AG08396 (cell line): ENCODE results near the gene CS.
"Not testable (repeated sequence)": the region's sequence is repeated elsewhere in the genome, so short reads cannot be mapped to it uniquely, and the experiment has no call there.

ENCODE experiments used
- DNase-seq: peaks from one replicate; pipeline ENCODE4 v3.0.0; 2012; ENCODE audit warnings: low spot score, mixed read lengths

CS gene

DNA sequence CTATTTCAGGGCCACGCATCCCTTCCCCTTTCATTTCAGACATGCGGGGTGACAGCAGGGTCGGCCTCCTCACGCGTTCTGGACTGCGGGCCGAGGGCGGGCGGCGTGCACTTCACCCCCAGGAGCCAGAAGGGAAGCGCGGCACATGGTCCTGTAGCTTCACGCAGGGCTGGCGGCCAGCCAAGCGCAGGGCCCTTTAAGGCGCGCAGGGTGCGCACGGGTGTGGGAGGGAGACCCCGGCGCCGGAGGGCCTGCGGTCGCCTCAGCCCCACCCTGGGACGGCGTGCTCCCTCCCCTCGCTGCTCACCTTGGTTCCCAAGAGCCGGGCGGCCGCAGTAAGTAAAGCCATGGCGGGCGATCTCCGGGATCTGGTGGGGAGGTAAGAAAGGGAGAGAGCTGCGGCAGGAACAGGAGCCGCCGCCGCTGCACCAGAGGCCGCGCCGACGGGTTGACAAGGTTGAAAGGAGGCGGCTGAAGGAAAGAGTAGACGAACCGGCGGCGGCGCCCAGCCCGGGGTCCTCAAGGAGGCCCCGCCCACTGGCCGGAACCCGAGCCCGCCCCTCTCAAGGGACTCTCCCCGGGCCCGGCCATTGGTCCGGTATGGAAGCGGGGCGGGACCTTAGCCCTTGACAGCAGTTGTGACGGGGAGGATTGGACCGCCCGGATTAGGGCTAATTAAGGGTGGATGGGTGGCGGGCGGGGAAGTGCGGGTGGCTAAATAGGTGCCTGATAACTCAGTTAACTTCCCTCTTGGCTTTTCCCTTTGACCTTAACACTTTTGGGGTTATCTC, at the start of gene CS:
CS (minus strand) TSS at position 478 of the 791 bp plus-strand sequence; CDS start at position 349, 129 bp downstream.
- peak; percentile 97 for DNase-seq

GRCh38 chr12:56348776-56349175, 48.6 kb upstream of the CS start:
- no peak for DNase-seq

- not testable (repeated sequence) for DNase-seq
These were observed 47.1 kb upstream of the CS start for GRCh38 chr12:56347255-56347654.

GRCh38 chr12:56346675-56347074, 46.5 kb upstream of the CS start:
- no peak for DNase-seq

DNA sequence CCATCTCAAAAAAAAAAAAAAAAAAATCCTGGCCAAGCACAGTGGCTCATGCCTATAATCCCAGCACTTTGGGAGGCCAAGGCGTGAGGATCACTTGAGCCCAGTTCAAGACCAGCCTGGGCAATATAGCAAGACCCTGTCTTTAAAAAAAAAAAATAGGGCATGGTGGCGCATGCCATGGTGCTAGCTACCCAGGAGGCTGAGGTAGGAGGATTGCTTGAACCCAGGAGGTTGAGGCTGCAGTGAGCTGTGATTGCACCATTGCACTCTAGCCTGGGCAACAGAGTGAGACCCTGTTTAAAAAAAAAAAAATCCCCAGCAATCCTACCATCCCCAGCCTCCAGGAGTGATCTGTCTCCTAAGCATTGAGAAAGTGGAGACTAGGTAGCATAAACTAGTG, 42.2 kb upstream of the CS start:
- not testable (repeated sequence) for DNase-seq

DNA sequence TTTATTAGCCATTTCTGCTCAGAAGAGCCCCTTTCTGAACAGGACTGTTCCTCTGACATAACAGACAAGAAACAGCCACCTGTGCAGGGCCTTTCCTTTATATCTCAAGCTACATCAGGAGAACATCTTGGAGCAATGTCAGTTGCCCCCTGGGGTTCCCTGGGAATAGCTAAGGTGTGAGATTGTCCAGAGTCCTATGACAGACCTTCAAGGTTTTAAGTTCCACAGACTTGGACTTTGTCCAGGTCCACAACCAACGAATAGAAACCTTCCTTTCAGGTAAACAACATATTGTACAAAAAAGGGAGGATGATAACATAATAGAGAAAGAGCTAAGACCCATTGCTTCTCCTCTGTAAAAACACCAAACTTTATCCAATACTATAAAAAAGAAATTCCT, 41.5 kb upstream of the CS start:
- DNase-seq = no peak

GRCh38 chr12:56339158-56339422, 39.0 kb upstream of the CS start:
- DNase-seq = no peak

DNA sequence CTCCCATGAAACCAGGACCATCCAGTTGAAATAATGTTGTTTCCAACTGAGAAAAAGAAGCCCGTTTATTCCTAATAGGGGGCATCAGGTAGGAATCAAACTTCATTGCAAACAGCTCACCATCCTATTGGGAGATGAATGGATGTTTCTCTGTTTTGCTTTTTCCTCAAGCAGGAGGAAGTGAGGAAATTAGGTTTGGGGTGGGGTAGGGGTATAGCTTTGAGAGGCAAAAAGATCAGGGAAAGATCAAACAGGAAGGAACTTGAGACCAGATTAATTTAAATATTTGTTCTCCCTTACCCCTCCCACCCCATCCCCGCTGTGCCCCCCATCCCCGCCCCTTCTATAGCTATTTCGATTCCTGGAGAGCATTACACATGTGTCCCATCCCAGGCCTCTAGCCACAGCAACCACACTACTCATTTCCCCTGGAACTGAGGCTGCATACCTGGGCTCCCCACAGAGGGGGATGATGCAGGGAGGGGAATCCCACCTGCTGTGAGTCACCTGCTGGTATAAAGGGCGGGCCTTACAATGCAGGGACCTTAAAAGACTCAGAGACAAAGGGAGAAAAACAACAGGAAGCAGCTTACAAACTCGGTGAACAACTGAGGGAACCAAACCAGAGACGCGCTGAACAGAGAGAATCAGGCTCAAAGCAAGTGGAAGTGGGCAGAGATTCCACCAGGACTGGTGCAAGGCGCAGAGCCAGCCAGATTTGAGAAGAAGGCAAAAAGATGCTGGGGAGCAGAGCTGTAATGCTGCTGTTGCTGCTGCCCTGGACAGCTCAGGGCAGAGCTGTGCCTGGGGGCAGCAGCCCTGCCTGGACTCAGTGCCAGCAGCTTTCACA, 38.4 kb upstream of the CS start, which contains the start of gene IL23A:
IL23A (plus strand) TSS at position 577 of the 850 bp plus-strand sequence; CDS start at position 738, 161 bp downstream.
- no peak for DNase-seq

DNA sequence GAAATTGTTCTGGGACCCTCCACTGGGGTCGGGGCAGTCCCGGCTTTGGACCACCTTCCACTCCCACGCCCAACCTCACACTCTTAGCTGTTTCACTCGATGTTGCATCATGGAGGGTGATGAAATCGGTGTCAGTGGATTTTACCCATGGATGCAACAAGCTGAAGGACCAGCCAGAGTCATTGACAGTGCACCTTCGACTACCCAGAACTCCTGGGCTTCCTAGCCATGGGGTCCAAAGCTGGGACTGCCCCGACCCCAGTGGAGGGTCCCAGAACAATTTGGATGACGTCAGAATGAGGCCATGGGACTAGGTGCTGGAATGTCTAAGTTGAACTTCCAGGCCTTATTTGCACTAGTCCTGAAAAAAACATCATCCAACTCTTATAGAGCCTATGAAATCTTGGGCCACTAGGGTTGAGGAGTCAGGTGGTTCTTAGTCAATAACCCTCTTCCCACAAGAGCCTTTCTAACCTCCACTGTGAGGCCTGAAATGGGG, 37.7 kb upstream of the CS start:
- DNase-seq = no peak

- no peak for DNase-seq
These were observed 36.4 kb upstream of the CS start for GRCh38 chr12:56336361-56337167.

- DNase-seq = not testable (repeated sequence)
These were observed 35.4 kb upstream of the CS start for GRCh38 chr12:56335527-56335926.

DNA sequence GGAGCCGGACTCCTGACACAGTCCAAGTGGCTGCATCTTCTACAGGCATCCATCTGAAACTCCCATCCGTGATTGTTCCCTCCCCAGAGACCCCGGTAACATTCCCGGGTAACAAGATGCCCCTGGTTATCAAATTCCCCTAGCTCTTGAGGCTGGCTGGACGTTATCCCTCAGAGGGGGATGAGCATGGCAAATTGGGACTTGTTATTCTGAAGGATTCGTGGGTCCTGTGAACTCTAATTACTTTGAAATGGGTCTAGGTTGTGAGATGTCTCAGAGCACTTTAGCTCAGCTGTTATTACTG, 34.3 kb upstream of the CS start:
- no peak for DNase-seq

DNA sequence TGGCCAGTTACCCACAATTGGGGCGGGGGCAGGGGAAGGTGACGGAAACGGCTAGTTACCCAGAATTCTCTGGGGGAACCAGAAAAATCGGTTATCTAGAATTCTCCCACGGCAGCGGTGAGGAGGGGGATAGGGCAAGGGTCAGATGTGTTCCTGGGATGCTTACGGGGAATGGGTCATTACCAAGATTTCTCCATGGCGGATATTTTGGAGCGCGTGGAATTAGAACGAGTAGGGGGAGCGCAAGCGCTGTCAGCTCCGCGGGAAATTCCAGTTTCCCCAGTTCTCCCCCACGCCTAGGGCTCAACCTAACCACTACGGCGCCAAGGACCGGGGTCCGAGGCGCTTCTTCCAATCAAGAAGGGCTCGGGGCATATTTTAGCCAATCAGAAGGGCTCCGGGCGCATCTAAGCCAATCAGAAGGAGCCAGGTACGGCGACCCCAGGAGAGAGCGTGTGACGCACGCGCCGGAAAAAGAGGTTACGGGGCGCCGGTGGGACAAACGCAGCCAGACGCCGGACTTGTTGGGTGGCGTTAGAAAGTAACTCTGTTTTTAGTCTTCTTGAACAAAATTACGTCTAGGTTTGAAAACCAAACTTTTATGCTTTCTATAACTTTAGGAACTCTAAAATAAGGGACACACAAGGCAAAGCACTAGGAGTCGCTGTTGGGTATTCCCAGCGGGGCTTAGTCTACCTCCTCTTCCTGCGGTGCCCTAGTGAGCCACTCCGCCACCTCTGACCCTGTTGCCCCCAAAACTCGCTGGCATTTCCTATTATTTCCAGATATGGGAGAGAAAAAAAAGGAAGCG, 33.8 kb upstream of the CS start, which contains the start of gene PAN2:
PAN2 (minus strand) TSS at position 322 of the 811 bp plus-strand sequence. CDS start 906 bp downstream, outside the sequence.
- peak; percentile 97 for DNase-seq

DNA sequence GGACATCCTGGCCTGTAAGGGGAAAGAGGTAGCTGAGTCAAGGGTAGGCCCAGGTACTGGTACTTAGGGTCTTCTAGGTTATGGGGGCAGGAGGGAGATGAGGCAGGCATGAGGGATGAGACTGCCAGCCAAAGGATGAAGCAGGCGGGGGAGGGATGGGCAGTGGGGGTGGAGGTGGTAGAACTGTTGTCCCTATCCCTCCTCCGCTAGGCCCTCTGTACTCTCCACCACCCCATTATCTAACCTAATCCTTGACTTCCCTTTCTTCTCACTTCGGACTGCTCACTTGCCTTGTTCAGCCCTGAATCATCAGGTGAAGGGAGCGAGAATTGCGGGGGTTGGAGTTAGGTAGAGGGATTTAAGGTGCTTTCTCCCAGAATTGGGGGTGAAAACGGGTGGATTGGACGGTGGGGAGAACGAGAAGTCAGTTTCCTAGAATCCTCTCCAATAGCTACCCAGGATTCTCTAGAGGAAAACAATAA, 33.1 kb upstream of the CS start:
- DNase-seq = no peak

- no peak for DNase-seq
These were observed 32.5 kb upstream of the CS start for GRCh38 chr12:56332512-56333196.

DNA sequence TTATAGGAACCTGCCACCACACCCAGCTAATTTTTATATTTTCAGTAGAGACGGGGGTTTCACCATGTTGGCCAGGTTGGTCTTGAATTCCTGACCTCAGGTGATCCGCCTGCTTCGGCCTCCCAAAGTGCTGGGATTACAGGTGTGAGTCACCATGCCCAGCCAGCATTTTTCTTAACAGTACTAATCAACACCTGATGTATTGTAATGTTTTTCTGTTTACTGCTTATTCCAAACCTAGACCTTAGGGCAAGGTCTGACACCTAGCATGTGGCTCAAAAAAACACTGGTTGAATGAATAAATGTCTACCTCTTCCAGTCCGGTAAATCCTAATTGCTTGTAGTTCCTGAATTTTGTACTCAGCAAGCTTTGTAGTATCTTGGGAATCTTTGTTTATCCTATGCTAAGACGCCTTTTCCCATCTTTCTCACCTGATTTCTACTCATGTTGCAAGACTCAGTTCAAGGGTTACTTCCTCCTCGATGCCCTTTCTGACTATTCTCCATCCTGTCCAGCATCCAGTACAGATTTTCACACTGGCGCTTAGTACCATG, 30.9 kb upstream of the CS start:
- DNase-seq = no peak

DNA sequence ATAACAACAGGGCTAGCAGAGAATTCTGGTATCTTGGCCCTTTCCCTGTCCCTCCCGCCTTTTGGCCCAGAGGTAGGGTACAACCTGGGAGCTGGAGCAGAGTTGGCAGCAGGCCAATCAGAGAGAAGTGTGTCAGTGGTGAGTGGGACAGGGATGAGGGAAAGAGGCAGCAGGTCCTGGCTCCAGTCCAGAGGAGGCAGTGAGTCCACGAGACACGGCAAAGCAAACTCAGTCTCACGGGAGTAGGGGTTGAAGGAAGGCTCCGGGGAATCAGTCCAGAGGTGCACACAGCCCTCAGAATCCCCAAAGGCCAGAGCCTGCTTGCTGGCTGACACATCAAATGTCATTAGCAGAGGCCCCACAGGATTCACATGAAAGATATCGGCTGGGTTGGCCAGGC, 26.4 kb upstream of the CS start:
- DNase-seq = no peak

DNA sequence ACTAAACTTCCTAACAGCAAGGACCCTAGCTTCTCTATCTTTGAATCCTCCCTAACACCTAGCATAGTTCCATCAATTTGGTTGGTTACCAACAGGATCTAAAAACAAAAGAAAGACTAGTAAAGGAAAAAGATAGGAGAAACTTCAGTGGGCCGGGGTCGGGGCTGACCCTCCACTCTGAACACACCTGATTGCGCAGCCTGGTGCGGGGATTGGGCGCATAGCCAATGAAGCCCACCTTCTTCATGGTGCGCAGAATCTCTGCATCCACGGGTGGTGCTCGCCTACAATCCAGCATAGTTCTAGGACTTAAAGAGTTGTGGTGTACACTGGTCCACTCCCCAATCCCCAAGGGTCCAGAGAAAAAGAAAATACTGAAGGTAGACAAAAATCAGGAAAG, 26.0 kb upstream of the CS start:
- DNase-seq = no peak

DNA sequence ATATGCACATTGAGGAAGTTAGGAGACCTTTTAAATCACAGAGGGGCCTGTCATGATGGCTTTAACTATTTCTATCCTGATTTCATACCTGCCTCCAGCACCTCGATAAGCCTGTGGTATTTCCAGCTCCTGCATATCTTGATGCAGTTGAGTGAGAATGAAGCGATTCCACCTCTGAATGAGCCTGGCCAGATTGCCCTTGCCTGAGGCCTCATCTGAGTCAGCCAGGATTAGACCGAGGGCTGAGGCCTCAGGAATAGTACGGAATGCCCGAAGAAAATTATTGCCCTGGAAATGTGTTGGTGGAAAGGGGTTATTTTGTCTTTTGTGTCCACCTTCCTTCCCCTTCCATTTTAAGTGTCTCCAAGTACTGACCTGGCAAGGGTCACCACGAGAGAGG, 24.1 kb upstream of the CS start:
- no peak for DNase-seq

GRCh38 chr12:56321610-56322009, 21.5 kb upstream of the CS start:
- not testable (repeated sequence) for DNase-seq
